Kidney glomerular epithelial cell (primary cell): ENCODE results near the gene THRB.

ENCODE experiments used
- DNase-seq: peaks from one replicate; lab custom pipeline; 2025; lab: John Stamatoyannopoulos, UW

THRB gene

DNA sequence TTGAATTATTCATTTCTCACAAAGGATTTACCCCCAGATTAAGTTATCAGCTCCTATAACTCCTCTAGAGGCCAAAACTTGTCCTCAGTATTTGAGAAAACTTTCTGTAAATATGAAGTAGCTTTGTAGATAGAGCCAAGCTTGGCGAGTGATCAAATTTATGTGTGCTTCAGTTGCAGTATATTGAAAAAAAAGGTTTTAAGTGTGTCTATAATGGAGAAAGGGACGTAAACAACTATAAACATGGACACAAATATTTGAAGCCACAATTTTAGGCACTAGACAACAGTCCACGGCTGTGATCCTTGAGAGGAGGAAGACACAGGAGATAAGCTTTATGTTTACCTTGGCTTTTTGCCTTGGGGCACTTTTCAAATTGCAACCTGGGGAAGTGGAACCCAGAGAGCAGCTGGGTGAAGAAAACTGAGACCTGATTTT is 118.7 kb downstream of the THRB start:
- DNase-seq: no peak

DNA sequence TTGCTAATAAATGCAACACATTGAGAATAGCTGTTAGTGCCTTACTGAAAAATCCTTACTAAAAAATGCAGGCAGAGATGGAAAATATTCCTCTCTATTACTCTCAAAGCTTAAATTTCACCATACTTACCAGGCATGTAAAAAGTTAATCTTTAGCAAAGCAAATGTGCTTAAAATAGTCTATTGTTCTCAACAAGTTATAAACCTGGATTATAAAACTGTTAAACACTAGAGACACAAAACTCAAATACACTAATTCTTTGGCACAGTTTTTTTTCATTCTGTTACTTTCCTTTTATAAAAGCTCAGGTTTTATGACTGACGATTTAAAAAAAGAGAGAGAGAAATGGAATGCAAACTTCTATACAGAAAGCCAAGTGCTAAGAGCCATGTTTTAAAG is 119.8 kb downstream of the THRB start:
- no peak for DNase-seq

DNA sequence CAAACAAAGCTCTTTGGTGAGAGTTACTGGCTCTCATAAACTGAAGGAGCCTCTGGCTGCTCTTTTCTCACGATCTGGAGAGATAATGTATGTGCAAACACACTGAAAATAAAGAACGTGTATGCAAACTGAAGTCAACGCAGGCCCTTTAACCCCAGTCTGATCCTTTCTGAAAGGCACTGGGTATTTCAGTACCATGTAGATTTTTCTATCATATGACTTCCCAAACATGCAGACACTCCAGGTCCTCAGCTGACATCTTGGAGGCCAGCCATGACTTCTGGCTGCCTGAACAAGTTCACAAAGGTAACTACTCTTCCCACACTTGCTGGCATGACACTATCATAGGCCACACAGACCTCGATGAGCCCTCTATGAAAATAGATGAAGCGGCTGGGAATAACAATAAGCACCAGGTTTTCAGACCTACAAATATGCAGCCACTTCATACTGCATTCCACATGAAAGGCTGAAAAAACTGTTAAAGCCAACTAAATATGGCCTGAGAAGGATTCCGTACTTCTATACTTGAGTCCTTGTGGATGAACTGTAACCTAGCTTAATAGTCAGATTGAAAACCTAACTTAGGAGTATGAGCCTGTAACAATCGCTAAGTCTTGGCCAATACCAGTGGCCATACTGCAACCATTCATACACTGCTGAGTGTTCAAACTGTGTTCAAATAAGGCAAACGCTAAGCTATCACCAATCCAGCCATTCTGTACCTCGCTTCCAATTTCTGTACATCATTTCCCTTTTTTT is 121.3 kb downstream of the THRB start:
- no peak for DNase-seq

DNA sequence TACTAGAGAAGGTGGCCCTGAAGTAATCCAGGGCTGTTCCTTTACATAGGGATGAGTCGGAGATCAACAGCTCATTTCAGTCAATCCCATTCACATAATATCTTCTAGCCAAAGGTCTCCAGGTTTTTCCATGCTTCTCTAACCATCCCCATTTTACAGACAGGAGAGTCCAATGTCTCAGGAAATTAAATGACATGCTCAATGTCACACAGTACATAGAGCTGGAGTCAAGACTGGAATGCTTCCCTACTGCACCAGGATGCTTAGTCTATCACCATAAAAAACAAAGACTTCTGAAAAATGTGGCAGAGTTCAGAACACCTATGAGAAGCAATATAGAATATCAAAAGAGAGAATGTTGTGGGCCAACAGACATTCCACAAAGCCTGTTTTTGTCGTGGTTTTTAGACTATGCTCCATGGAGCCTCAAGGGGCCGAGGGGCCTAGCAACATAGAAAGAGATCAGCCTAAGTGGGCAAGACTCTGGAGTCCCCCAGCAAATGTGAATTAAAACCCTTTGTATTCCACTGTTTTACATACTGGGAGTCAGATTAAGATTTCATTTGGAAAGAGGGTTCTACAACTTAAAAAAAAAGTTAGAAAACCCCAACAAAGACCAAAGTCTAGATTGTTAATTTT is 122.0 kb downstream of the THRB start:
- DNase-seq: no peak

DNA sequence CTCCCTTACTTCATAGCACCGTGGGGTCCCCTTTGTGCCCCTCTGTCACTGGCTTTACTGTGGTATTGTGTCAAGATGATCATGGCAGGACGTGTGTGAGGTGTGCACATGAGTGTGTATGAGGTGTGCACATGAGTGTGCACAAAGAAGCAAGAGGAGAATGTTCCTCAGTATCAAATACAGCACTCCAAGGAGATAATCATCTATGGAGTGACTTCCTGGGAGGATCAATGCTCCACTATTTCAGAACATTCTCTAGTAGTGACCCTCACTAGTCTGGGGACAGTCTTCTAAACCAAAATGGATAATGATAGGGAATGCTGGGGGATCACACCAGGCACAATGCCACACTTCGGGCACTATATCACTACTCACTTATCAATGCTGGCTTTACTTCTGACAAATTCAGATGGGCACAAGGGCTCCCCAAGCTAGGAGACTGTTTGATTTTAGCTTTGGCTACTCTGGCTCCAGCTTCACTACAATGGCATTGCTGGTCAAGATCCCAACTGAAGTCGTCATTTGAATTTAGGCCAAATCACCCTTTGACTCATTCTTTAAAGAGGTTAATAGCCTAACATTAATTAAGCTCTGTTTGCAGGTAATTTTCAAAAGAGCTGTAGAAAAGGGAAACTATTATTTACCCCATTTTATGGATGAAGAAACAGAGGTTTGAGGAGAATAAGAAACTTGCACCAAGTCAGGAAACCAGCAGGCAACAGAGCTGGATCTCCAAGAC is 124.1 kb downstream of the THRB start:
- no peak for DNase-seq

DNA sequence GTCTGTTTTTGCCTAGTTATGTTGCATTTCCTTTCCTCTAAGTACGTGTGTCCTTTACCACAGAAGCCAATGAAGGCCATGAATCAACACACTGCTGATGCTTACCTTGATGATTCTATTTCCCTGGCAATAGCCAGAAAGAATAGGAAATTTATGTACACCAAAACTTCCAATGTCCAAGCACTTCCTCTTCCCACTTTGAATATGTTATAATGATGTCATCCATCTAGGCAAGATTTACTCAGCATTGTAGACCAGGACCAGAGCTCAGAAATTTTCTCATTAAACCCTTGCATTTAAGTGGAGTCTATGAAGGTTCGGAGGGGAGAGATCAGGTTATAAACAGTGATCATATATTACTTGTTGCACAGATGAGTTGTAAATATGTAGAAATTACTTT is 126.0 kb downstream of the THRB start:
- DNase-seq: no peak

DNA sequence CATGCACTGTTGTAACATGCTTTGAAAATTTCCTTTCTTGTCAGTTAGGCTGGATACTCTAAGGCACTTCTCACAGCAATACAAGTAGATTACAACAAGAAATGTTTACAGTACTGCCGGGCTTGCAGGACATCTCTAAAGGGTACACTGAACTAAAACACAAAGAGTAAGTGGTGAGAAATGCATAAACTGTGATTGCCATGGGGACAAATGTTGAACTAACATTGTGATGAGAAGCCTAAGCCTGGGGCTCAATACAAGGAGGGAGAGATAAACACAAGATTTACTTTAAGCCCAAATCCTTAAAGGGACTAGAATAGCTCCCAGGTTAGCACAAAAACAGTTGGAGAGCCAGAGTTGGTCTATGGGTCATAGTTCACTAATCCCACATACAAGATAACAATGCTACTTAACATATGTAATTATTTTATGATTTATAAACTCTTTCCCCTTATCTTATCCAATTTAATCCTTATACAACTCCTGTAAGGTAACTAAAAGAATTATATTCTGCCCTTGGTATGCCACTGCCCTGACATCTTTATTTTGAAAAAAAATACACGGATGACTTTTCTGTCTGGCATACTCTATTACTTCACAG is 126.9 kb downstream of the THRB start:
- no peak for DNase-seq

DNA sequence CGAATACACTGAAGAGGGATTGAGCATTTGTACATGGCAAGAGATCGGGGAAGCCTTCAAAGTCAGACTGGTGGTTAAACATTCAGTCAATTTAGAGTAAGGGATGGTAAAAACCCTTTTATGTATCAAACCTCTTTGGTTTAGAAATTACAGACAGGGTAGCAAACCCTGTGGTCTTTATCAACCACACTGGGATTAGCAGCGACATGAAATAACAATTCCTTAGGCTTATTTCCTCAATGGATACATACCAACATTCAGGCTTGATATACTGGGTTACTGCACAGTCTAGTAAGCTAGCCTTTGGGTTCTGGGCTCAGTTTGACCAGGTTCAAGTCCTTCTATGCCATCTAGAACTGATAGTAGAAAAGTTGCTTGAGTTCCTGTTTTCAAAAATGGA is 127.4 kb downstream of the THRB start:
- DNase-seq: no peak

DNA sequence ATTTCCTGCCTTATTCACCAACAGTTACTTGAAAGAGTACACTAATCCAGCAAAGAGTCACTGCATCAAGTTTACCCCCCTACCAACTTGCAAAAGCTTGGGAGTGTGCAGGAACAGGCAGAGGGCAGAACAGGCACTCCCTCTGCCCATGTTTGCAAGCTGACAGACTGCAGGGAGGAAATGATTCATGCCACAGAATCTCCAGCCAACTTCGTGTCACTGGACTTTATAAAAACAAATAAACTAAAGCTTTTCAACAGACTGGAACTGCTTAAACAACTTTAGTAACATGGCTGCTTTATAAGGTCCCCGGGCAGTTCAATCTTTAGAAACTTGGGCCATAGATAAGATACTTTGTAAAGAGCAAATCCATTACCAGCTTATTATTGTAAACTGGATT is 129.5 kb downstream of the THRB start:
- DNase-seq: peak; percentile 93

DNA sequence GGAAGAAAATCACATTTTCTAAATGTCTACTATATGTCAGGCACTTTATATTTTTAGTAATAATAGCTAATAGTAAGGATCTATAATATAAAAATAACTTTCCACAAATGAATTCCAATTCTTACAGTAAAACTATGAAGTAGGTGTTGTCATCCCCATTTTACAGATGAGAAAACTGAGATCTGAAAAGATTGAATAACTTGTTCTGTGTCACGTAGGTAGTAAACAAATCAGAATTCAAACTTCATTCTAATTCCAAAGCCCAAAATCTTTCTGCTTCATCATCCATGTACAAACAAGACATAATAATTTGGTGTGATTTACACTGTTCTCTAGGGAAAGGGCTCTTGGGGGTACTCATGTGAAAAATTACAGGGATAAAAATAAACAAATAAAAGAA is 130.3 kb downstream of the THRB start:
- DNase-seq: no peak

DNA sequence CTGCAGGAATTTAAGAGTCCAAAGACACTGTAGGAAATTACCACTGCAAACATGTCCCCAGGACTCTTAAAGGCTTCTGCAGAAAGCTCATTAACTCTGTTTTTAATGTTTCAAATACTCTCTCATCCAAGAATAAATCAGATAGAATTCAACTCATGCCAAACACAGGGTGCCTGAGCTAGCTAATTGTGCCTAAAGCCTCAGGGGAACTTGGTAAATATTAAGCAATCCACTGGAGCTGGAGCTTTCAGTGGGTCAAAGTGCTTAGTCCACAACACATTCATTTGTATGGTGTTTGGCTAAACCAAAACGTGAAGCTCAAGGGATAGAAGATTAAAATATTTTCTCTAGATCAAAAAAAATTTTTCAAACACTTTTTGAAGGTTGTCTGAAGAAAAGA is 131.4 kb downstream of the THRB start:
- no peak for DNase-seq

DNA sequence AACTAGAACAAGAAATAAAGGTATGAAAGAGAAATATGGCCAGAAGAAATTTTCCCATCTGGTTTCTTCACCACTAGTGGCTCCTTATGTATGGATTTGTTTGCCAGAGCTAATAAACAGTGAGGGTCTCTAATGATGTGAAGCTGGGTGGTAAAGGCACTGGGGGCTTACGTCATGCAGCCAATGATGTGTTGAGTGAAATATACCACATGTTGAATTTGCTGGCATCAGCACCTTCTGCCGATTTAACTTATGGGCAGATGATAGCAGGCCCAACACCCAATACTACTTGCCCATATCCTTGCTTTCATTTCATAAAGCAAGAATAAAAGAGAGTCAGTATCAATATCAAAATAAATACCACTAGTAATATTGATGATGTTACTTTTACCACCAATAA is 133.0 kb downstream of the THRB start:
- DNase-seq: no peak

DNA sequence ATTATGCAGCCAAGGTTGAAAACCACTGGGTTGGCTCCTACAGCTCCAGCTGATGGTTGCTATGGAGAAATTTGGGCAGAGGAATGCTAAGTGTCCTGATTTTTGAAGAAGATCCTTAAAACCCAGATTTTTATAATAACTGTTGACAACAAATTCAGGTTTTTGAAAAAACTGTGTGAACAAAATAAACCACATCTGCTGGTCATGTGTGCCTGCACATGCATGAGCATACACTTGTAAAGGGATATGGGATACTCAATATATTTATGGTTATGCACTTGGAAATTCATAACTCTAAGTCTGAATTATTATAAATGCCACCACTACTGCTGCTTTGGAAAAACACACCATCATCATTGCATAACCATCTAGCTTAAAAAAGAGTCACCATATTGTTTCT is 133.7 kb downstream of the THRB start:
- DNase-seq: no peak

DNA sequence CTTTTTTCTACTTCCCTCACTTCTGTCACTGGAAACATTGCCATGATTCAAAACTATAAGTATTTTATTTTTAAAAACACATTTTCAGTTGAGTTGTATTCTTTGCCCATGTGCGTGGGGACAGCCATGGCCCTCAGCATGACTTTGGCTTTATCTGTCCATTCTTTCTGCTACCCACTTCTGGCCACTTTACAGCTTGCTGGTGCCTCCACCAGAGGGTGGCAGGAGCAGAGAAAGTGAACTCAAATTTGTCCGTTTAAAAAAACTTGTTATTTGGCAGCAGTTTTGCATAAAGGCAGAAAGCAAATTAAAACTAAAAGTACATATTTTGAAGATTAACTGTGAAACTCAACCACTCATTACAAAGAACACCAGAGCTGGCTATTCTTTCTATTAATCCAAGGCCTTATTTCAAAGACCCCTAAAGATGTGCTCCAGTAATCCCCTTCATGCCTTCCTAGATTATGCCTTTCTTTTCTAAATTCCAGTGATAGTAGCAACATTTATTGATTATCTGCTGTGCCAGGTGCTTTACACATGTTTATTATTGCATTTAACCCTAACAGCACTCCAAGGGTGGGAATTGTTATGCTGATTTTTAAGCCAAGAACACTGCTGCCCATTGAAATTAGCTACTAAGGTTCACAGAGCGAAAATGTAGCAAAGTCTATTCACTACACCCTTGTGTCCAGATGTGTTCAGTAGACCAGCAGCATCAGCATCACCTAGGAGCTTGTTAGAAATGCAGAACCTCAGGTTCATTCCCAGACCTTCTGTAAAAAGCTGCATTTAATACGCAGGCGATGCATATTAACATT is 134.8 kb downstream of the THRB start:
- no peak for DNase-seq

DNA sequence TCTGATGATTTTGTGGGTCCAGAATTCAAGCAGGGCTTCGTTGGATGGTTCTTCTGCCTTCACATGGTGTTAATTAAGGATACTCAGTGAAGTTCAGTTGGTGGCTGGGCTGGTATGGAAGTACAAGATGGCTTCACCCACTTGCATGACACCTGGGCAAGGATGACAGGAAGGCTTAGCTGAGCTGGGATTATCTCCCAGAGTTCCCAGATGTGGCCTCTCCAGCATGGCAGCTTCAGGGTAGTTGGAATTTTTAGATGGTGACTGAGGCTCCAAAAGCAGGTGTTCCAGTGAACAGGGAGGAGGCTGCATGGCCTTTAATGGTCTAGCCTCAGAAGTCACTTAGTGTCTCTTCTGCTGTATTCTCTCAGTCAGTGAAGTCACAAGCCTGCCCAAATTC is 135.5 kb downstream of the THRB start:
- DNase-seq: no peak

DNA sequence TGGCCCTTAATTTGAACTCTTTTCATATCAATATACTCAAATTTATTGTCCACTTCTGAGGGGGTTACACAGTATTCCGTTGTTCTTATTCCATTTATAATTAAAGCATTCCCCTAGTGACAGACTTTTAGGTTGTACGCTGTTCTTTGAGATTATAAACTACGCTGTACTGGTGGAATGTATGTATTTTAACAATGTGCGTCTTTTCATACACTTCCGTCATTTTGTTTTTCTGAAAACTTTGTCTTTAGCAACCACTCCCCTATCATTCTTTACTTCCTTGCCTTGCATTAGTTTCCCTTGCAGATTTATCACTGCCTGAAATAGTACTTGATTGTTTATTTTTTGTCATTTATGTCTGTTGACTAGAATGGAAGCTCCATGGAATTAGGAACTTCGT is 137.0 kb downstream of the THRB start:
- DNase-seq: no peak

DNA sequence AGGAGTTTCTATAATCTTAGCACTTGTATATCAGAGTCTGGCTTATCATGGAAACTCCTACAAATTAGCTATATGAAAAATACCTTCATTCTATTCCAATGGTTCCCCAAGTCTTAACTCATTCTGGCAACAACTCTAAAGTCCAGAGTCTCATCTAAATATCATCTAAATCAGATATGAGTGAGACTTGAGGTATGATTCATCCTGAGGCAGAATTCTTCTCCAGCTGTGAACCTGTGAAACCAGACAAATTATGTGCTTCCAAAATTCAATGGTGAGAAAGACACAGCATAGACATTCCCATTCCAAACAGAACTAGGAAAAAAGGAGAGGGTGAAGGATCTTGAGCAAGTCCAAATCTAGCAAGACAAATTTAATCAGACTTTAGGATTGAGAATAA is 138.8 kb downstream of the THRB start:
- no peak for DNase-seq

DNA sequence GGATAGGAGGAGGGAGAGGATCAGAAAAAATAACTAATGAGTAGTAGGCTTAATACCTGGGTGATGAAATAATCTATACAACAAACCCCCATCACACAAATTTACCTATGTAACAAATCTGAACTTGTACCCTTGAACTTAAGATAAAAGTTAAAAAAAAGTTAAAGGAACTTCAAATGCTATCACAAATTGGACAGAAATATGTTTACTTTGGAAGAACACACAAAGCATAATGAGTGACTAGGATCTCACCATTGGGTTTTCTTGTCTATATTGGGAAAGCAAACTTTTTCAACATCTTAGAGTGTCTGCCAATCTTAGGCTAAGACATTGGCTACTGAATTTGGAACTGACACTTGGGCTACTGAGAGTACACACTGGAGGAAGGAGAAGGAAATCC is 140.4 kb downstream of the THRB start:
- DNase-seq: no peak

DNA sequence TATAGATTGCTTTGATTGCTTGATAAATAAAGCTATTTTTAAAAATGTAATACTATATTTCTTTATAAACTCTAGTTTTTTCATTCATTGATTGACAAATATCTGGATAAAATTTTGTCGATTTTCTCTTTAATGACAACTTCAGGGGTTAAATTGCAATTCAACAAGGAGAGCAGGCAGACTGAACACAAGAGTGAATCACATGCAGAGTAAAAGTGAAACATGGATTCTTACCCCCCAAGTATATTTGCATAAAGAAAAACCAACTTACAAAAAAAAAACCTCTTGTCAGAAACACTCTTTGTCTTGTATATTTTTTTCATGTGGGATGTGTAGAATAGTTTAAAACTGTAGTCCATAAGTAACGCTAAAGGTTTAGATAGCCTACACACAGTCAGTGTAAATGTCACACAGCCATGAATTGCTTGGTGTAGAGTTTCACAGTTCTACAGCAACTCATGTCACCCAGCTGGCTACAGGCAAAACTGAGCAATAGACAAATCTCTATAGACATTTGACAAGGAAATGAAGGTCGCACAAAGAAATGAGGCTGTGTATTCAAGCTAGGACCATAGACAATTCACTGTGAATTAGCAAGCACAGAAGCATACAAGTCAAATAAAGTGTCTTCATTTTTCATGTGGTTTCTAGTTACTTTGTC is 141.6 kb downstream of the THRB start:
- DNase-seq: no peak

DNA sequence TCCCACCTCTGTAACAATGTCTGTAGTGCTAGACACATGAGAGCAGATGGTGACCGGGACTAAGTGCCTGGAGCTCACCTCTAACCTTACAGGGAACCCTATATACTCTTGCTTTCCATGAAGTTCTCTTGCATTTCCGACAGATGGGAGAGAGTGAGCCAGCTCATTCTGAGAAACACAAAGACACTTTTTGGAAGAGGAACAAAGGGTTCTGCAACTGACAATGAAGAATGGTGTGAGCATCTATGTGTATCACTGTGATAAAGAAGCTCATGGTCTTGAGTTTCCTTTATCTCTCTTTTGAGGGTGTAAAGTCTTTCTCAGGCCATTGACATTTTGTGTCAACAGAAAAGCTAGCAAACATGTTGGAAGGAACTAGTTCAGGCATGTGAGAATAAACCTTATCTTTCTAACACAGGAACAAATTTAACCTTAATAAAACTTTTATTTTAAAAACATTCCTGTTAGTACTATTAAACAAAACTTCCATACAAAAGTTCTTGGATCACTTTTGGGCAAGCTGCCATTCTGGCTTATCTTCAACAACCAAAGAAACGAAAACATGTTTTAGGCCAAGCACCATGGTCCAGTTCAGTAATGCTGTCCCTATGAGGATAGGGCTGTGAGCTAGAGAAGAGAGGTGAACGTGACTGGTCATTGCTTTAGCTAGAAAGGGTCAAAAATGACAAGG is 142.7 kb downstream of the THRB start:
- no peak for DNase-seq
